Stimulated activated CD8-positive, alpha-beta memory T cell treated with anti-CD3 and anti-CD28 coated beads, Interleukin-15, amount 100 ng/mL, for 24 hours (primary cell): ENCODE data around the gene BCL2L15.

Experiments used
- DNase-seq: peaks from one replicate; pipeline ENCODE4 v3.0.0-alpha.2; 2020; ENCODE audit warnings: low read depth

The BCL2L15 gene

DNA sequence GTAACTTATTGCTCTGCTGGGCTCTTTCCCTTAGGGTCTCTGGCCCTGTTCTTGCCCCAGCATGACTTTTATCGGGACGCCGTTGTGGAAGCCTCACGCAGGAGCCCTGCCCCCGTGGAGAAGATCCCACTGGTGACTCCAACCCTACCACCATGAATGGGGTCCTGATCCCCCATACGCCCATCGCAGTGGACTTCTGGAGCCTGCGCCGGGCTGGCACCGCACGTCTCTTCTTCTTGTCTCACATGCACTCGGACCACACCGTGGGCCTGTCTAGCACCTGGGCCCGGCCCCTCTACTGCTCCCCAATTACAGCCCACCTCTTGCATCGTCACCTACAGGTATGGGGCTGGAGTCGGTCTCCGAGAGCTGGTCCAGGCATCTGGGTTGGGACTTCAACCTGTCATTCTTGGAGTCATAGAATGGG is 18.1 kb upstream of the BCL2L15 start:
- DNase-seq, result no peak

DNA sequence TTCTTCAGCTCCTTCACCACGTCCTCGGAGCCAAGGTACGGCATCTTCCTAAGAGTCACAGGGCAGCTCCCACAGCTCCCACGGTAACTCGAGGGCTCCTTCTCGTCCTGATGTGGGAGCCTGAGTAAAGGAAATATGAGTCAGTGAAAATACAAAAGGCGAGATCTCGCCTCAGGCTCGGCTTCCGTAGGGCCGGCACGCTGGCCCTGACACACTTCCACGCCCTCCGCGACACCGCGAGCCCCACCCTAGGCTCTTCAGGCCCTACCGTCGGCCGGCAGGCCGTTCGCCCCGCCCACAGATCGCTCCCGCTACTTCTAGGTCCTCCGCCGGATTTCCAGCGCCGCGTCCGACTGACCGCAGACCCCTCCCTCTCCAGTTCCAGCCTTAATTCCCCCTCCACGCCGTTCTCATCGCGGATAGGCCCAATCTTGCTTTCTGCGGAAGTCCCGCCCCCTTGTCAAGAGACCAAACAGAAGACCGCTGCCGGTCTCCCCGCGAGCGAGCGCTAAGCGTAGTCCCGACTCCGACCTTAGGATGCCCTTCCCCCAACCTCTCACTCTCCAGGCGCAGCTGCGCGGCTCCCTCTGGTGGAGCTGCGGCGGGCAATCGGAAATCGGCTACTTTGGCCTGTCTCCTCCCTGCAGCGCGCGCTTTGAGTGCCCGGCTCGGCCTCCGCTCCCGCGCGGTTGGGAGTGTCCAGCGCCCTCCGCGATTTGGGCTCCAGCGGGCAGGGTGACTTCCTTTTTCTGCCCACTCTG is 17.5 kb upstream of the BCL2L15 start, which contains the start of the genes AP4B1 and DCLRE1B:
Gene AP4B1, minus strand, starts transcription at position 126 of the 761 bp plus-strand sequence. Its CDS starts 82 bp downstream, at position 44.
Gene DCLRE1B, plus strand, starts transcription at position 653 of the 761 bp plus-strand sequence. CDS start 261 bp downstream, outside the sequence.
- DNase-seq, result peak; percentile 84

DNA sequence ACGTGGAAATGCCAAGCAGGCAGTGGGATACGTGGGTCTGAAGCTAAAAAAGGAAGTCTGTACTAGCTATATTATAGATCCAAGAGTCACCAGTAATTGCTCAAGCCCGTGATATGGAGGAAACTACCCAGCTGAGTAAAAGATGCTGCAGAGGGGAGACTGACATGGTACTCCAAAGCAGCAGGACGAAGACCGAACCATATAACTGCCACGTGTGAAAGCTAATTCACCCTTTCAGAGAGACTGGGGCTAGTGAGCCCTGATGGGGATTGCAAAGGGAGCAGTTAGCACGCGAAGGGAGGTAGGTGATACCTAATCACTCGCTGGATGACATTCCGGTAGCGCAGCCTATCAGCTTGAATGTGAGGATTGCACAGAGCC is 16.9 kb upstream of the BCL2L15 start:
- no peak for DNase-seq

DNA sequence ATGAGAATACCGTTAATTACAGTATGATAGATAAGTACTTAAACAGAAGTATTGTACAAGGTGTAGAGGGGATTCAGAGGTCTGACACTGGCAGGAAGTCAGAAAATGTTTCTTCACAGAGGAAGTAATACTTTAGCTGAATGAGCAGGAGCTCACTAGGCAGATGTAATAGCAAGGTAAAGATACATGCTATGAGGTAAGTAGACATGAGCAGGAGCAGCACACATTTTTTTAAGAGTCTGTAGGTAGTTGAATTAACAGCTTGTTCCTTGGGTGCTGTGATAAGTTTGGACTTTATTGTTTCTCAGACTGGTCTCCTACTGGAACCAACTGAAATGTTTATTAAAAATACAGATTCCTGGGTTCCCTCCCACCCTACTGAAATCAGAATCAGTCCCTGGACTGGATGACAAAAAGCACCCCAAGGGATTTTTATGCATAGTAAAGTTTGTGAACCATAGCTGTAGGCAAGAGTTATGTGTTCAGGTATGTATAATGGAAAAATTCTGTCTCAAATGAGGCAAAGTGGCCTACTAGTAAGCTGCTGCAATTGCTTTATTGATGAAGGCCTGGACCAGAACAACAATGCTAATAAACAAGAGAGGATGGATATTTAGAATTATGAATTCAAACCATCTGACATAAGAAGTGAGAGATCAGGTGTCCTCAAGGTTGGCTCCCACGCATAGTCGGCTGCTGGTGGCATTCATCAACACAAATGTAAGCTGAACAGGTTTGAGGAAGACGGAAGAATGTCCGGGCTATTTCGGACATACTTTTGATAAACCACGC is 16.3 kb upstream of the BCL2L15 start:
- DNase-seq, result no peak

DNA sequence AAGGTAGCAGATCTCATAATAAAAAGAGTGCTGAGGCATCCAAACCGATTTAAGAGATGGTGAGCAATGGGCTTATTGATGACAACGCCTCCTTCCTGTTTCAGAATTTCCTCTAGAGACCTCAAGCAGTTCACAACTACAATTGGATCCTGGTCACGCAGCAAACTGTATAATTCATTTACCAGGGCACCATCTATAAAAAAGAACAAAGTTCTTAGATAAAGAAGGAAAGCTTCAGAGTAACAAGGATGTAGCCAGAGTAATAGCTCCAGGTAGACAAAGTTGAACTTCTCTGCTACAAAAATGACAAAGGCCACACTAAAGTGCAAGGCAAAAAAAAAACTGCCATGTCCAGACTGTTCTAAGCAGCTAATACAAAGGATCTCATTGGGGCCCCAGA is 13.8 kb upstream of the BCL2L15 start:
- DNase-seq, result no peak

DNA sequence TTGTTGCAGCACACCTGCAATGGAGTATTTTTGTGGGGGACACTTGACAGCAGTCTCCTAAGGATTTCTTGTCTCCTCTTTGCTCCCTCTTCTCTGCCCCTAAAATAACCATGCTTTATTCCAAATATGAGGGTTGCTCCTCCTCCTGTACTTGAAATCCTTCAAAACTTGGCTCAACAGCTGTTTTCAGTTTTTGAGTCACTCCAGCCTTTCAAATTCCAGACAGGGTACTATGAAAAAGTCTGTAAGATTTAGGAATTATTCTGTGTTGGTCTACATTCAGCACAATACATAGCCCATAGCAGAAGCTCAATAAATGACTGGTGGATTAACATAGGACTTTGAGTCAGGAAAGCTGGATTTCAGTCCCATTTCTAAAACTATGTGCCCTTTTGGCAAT is 11.7 kb upstream of the BCL2L15 start:
- no peak for DNase-seq

DNA sequence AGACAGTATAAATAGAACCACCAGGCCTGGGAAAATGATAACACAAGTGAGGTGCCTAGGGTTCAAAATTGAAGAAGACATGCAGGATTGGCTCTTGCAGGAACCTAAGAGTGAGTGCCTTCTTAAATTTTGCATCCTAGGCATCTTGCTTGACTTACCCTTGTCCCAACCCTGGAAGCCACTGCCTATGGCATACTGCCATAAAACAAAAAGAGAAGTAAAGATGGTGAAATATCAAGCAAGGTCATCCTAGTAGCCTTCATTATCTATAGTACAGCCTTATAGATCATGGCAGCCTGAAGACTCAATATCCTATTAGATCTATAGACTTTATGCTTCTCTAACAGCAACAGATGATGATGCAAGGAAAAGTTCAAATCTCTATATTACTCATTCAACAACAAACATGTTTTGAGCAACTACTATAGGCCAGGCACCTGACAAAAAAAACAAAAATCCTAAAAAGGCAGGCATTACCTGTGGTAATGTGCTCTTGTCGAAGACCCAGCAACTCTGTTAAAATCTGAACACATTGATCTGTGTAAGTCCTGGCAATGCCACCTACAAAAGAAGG is 10.9 kb upstream of the BCL2L15 start:
- no peak for DNase-seq

DNA sequence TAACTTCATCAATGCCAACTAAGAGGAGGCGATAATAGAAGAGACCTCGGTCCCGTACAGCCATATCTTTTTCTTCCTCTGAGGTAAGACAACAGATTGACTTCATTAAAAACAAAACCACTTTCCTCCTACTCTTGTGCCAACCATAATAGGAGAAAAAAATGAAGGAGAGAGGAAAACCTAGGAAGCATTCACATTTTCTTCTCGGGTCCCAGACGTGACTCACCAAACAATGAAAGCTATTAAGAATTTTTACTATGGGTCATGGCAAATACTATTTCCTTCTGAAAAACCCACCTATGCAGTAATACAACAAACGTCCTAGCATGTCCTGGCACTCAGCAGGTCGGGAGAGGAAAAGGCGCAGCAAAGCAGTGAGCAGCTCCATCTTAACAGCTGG is 8.6 kb upstream of the BCL2L15 start:
- DNase-seq, result no peak

DNA sequence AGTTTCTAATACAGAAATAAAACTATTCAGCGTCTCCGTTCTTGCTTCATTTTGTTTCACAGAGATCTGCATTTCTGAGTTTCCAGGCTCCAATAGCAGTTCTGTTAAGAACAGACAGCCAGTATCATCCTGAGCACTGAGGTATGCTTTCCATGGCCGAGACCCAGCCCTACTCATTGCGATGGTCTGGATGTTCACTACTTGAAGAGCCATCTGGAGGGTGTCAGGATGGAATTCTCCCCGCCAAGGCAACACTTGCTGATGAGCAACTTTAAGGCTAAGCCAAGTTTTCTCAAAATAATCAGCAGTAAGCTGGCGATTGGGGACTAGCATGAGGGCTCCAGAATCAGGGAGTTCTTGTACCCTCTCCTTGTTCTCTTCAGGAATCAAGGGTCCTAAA is 7.7 kb upstream of the BCL2L15 start:
- DNase-seq, result no peak

DNA sequence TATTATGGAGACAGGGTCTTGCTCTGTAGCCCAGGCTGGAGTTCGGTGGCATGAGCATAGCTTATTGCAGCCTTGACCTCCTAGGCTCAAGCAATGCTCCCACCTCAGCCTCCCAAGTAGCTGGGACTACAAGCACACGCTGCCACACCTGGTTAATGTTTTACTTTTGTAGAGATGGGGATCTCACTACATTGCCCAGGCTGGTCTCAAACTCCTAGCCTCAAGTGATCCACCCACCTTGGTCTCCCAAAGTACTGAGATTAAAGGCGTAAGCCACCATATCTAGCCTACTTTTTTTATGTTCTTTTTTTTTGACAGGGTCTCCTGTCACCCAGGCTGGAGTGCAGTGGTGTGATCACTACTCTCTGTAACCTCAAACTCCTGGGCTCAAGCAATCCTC is 5.9 kb upstream of the BCL2L15 start:
- DNase-seq, result no peak

DNA sequence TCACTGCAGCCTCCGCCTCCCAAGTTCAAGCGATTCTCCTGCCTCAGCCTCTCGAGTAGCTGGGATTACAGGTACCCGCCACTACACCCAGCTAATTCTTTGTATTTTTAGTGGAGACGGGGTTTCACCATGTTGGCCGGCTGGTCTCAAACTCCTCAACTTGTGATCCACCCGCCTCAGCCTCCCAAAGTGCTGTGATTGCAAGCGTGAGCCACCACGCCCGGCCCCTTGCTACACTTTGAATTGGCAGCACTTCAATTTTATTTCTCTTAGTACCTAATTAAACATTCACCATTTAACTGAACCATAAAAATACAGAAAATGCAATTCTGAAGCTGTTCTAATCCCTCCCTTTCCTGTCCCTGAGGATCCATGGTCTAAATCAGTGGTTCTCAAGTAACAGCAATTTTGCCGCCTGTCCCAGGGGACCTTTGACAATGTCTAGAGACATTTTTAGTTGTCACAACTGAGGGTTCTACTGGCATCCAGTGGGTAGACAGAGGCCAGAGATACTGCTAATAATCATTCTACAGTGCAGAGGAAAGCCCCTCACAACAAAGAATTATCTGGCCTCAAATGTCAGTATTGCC is 4.3 kb upstream of the BCL2L15 start:
- no peak for DNase-seq

DNA sequence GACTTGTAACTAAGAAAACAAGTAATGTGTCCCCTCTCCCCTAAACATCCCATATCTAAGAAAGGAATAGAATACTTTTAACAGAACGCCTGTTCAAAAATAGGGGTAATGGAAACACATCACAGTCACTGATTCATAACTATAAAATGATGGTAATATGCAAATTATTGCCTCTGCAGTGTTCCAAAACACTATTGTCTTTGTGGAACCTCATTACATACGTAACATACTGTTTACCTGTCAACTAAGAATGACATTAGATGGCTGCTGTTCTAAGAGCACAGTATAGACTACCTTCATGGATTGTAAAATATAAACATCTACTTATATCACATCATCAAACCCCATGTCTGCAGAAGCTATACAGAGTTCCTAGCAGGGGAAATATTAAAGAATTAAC is 3.4 kb upstream of the BCL2L15 start:
- DNase-seq, result no peak

DNA sequence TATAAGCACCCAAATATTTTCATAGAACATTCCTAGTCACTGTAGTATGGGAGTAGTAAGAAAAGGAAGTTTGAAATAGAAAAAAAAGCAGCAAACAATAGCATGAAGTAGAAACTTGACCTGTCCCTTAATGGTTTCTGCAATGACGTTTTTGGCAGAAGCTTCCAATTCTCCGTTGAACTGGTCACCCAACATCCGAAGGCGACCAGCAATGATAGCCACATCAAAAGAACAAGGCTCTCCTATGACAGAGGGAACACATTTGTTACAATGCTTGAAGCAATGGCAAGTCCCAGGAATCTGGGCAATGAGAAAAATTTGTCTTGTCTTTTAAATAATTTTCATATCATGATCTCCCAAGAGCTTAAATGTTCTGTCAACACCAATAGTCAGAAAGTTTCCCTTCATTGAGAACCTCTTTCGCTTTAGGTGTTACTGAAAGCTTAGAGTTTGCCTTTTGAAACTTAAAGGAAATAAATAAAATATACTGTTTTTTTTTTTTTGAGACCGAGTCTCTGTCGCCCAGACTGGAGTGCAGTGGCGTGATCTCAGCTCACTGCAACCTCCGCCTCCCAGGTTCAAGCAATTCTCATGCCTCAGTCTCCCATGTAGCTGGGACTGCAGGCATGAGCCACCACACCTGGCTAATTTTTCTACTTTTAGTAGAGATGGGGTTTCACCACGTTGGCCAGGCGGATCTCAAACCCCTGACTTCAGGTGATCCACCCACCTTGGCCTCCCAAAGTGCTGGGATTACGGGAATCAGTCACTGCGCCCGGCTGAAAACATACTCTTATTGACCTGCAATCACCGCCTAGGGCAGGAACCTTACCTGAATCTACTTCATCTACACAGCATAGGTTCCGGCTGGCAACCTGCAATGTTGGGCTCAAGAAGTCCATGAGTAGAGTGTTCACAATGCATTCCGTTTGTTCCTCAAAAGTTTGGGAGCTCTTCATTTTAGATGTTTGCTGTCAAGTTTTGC is 672 bp downstream of the BCL2L15 start:
- DNase-seq, result no peak

DNA sequence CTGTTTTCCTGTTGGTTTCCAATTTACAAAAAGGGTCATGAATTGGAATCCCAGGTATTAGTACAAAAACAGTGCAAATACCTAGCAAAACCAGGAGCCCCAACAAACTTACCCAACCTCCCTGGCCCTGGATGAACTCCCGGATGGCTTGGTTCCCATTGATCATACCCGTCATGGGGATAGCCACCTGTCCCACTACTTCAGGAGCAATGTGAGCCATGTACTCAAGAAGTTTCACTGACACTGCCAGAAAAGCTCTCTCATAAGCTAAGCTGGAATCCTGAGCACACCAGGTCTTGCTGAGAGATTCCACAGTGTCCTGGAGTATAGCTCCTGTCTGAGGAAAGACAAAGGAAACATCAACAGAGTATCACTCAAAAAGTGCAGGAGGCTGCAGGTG is 5.7 kb downstream of the BCL2L15 start:
- no peak for DNase-seq

DNA sequence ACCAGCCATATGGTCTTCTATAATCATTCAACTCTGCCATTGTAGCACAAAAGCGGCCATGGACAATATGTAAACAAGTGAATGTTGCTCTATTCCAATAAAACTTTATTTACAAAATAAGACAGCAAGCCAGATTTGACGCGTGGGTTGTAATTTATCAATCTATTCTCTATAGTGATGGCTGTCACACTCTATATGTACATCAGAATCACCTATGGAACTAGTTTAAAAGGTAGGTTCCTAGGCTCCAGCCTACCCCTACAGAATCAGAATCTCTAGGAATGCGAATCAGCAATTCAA is 7.7 kb downstream of the BCL2L15 start:
- DNase-seq, result no peak

DNA sequence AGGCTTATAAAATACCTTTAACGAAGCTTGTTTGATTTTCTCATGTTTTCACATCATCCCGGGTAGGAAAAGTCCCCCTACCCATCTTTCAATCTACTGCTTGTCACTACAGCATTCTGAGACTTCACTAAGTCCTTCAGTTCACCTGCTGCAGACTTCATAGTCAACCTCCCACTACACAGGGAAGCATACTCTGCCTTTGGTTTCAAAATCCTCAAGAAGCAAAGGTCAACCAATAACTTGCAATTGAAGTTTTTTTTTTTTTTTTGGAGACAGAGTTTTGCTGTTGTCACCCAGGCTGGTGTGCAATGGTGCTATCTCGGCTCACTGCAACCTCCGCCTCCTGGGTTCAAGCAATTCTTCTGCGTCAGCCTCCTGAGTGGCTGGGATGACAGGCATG is 11.2 kb downstream of the BCL2L15 start:
- DNase-seq, result no peak

DNA sequence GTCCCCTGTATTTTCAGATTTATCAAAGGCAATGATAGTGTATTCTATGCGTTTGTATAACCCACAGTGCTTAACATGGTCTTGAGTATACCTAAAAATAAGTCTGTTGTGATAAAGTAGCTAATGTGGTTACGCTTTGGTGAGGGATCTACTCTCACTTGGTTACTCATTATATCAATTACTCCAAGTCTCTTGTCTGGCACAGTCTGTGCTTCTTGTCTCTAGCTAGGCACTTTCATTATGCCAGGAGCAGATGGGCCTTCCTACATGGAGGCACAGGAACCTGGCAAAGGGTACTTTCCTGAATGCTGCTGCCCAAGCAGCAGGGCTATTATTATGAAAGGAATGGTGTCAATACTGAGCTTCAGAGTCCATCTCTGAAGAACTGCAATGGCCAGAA is 11.7 kb downstream of the BCL2L15 start:
- no peak for DNase-seq

DNA sequence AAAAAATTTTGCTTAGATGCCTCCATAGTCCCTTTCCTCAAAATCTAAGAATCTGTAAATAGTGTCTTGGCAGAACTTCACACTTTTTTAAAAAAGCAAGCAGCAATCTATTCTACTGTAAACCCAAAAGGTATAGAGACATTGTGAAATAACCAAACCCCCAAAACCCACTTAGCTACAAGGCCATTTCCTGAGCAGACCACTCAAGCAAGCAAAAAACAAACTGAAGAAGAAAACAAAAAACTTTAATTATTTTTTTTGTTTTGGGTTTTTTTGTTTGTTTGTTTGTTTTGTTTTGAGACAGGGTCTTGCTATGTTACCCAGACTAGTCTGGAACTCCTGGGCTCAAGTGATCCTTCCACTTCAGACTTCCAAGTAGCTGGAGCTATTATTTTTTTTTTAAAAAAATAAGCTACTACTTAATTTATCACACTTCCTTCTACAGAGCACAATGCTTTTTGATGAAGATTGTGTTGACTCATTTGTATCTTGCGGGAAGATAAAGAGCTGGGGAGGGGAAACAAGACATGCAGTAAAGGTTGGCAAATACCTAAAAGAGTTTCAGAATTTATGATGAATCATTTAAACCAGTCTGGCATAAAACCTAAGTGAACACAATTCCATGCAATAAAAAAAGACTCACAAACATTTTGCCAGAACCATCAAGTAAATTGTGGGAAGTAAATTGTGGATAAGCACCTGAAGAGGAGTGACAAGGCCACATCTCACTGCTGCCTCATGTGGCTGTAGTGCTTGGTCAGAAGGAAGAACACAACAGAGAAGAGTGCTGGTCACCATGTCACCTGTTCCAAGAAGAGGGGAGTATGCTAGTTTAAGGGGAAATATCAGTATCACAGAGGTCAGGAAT is 13.1 kb downstream of the BCL2L15 start:
- no peak for DNase-seq

DNA sequence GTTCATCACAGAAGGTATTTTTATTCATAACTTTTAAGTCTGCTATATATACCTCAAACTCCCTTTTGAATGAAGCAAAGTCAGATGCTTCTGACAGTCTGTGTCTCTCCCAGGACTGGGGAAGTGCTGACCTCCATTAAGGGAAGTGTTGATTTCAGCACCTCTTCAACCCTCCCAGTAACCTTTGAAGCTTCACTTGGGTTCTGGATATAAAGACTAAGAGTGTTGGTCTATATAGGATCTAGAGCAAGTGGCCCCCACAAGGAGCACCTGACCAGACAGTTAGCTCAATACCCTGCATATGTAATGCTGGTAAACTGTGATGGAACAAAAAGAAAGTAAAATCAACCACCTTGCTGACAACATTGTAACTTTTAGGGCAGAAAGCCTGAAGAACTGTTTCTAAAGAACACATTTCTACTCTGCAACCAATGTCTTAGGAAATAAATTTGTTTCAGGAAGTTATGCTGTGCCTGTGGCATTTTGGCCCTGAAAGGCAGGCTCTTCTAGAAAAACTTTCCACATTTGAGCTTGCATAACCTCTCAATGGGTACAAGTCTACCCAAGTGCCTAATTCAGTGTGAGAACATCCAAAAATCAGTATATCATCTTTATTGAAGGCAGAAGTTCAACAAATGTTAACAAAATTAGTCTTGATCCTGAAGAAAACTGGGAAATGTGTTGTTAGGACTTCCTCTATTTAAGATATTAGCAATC is 15.0 kb downstream of the BCL2L15 start:
- no peak for DNase-seq

DNA sequence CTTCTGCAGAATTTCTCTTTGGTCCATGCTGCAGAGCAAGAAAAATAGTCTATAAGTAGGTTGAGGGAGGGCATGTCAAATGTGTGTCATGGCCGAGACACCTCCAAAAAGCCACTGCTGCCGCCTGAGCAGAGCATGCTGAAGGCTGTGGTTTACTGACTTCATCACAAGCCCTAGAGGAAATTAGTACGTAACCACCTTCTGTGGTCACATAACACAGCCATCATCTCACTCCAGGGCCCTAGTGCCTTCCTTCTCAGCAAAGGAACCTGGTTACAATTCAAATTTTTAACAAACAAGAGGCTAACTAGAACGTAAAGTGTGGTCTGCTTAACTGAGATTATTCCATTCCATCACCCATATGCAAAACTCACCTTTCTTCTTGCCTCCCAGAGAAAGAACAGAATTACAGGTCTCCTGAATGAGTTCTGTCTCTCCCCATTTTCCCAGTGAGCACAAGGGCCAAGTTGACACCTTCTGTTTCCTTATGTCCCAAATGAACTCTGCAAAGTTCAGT is 15.7 kb downstream of the BCL2L15 start, which contains the start of gene PTPN22:
Gene PTPN22, minus strand, starts transcription at position 116 of the 517 bp plus-strand sequence.
- peak; percentile 27 for DNase-seq
